ENCODE measurements around the gene BTBD10. TPM values are rescaled to one million over a fixed set of nuclear protein-coding genes. Genes with fewer than 3 reads are reported as not detected.

The BTBD10 gene
- total and polyA plus RNA-seq, 4 donors = 56.8 to 90.7 (median 61.2) TPM

DNA sequence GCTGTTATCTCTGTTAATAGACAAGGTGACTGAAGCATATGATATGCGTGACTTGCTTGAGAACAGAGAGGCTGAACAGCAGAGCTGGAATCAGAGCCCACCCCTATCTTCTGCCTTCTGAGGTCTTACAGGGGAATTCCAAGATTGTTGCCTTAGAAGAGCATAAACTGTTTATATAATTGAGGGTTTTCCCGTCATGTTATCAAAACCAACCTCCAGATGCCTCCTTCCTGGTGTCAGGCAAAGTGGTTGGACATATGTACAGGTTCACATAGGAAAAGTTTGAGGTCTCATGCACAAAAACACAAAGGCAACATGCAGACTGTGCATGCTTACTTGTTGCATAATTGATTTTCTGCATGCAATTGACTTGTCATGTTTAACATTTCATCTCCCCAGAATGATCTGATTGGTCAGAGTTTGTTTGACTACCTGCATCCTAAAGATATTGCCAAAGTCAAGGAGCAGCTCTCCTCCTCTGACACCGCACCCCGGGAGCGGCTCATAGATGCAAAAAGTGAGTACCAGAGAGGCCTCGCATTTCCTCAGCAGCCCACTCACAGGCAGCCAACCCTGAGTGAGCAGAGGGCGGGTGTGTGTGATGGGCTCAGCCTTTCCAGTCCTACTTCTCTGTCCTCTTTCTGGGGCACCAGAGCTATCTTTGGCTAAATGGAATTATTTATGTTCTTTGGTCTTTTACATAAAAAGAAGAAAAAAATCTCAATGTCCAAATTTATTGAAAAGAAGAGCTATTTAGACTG lies 96.6 kb downstream of the BTBD10 start:
- no peak overlapping the region for H3K27ac ChIP-seq (ENCODE audit: low read depth, low read length)
- no peaks in the 10 kb centered on the region for H3K27me3 ChIP-seq (ENCODE audit: control insufficient read depth, insufficient read depth, low read length)
- peaks cover 22% of the 10 kb centered on the region for H3K36me3 ChIP-seq (ENCODE audit: control insufficient read depth, insufficient read depth, low read length)
- H3K4me3 ChIP-seq (ENCODE audit: low read depth, low read length) = no peak overlapping the region
- DNase-seq (ENCODE audit: low read depth in 4 of 6, low spot score in 6 of 6) = no peak
- WGBS (ENCODE audit: insufficient coverage) = no CpG with 5 or more reads among the region's 7 CpGs
- H3K4me1 ChIP-seq (ENCODE audit: control insufficient read depth, insufficient read depth, low read length) = no peaks in the 10 kb centered on the region
- no peaks in the 10 kb centered on the region for H3K9me3 ChIP-seq (ENCODE audit: control insufficient read depth, insufficient read depth, low read length)

- Histone ChIP-seq H3K27ac (ENCODE audit: low read depth, low read length) (no peak overlapping the region), H3K4me1 (ENCODE audit: control insufficient read depth, insufficient read depth, low read length) (no peaks in the 10 kb centered on the region)
These were observed 98.6 kb downstream of the BTBD10 start for GRCh38 chr11:13364388-13364787.

GRCh38 chr11:13362596-13363109 lies 100.4 kb downstream of the BTBD10 start:
- Histone ChIP-seq H3K9me3 (ENCODE audit: control insufficient read depth, insufficient read depth, low read length) (no peaks in the 10 kb centered on the region), H3K36me3 (ENCODE audit: control insufficient read depth, insufficient read depth, low read length) (peaks cover 14% of the 10 kb centered on the region), H3K27me3 (ENCODE audit: control insufficient read depth, insufficient read depth, low read length) (no peaks in the 10 kb centered on the region), H3K27ac (ENCODE audit: low read depth, low read length) (no peak overlapping the region), H3K4me1 (ENCODE audit: control insufficient read depth, insufficient read depth, low read length) (no peaks in the 10 kb centered on the region), H3K4me3 (ENCODE audit: low read depth, low read length) (no peak overlapping the region)
- WGBS (ENCODE audit: insufficient coverage) = 99% methylated on average over 8 of the region's 9 CpGs
- DNase-seq (ENCODE audit: low read depth in 4 of 6, low spot score in 6 of 6) = no peak

More at GRCh38 chr11:13364388-13364787, 98.6 kb downstream of the BTBD10 start:
- Histone ChIP-seq H3K9me3 (ENCODE audit: control insufficient read depth, insufficient read depth, low read length) (no peaks in the 10 kb centered on the region), H3K27me3 (ENCODE audit: control insufficient read depth, insufficient read depth, low read length) (no peaks in the 10 kb centered on the region), H3K4me3 (ENCODE audit: low read depth, low read length) (no peak overlapping the region), H3K36me3 (ENCODE audit: control insufficient read depth, insufficient read depth, low read length) (peaks cover 20% of the 10 kb centered on the region)
- 63% methylated on average over 1 of the region's 2 CpGs for WGBS (ENCODE audit: insufficient coverage)
- no peak for DNase-seq (ENCODE audit: low read depth in 4 of 6, low spot score in 6 of 6)

GRCh38 chr11:13358596-13359270 lies 104.3 kb downstream of the BTBD10 start:
- peaks cover 13% of the 10 kb centered on the region for H3K36me3 ChIP-seq (ENCODE audit: control insufficient read depth, insufficient read depth, low read length)
- no peaks in the 10 kb centered on the region for H3K9me3 ChIP-seq (ENCODE audit: control insufficient read depth, insufficient read depth, low read length)
- no peak for DNase-seq (ENCODE audit: low read depth in 4 of 6, low spot score in 6 of 6)
- no peak overlapping the region for H3K27ac ChIP-seq (ENCODE audit: low read depth, low read length)
- H3K4me3 ChIP-seq (ENCODE audit: low read depth, low read length) = no peak overlapping the region
- 77% methylated on average over 4 of the region's 6 CpGs for WGBS (ENCODE audit: insufficient coverage)
- no peaks in the 10 kb centered on the region for H3K27me3 ChIP-seq (ENCODE audit: control insufficient read depth, insufficient read depth, low read length)
- no peaks in the 10 kb centered on the region for H3K4me1 ChIP-seq (ENCODE audit: control insufficient read depth, insufficient read depth, low read length)

DNA sequence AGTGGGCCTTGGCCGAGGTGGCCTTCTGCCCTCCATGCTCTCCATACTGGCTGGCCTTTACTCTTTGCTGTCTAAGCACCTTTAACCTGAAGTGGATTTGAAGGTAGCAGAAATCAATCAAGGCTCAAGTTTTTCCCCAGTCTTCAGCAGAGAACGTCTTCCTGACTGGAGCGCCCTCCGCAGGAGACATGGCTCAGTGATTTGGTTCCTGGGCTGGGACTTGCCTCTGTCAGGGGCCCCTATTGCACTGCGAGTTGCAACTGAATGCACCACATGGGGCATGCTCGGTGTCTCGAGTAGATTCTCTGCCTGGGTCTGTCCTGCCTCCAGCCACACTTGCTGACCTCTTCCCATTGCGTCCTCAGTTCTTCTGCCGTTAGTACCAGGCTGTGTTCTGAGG lies 105.8 kb downstream of the BTBD10 start:
- Histone ChIP-seq H3K4me3 (ENCODE audit: low read depth, low read length) (no peak overlapping the region), H3K4me1 (ENCODE audit: control insufficient read depth, insufficient read depth, low read length) (no peaks in the 10 kb centered on the region), H3K27me3 (ENCODE audit: control insufficient read depth, insufficient read depth, low read length) (no peaks in the 10 kb centered on the region), H3K36me3 (ENCODE audit: control insufficient read depth, insufficient read depth, low read length) (peaks cover 11% of the 10 kb centered on the region), H3K9me3 (ENCODE audit: control insufficient read depth, insufficient read depth, low read length) (no peaks in the 10 kb centered on the region), H3K27ac (ENCODE audit: low read depth, low read length) (no peak overlapping the region)
- 73% methylated on average over 9 of the region's 9 CpGs for WGBS (ENCODE audit: insufficient coverage)
- no peak for DNase-seq (ENCODE audit: low read depth in 4 of 6, low spot score in 6 of 6)

GRCh38 chr11:13355191-13355590 lies 107.8 kb downstream of the BTBD10 start:
- H3K4me3 ChIP-seq (ENCODE audit: low read depth, low read length) = no peak overlapping the region
- no peaks in the 10 kb centered on the region for H3K9me3 ChIP-seq (ENCODE audit: control insufficient read depth, insufficient read depth, low read length)
- no peak for DNase-seq (ENCODE audit: low read depth in 4 of 6, low spot score in 6 of 6)
- 95% methylated on average over 3 of the region's 4 CpGs for WGBS (ENCODE audit: insufficient coverage)
- H3K27me3 ChIP-seq (ENCODE audit: control insufficient read depth, insufficient read depth, low read length) = no peaks in the 10 kb centered on the region
- no peak overlapping the region for H3K27ac ChIP-seq (ENCODE audit: low read depth, low read length)
- H3K4me1 ChIP-seq (ENCODE audit: control insufficient read depth, insufficient read depth, low read length) = no peaks in the 10 kb centered on the region
- H3K36me3 ChIP-seq (ENCODE audit: control insufficient read depth, insufficient read depth, low read length) = peaks cover 11% of the 10 kb centered on the region

- DNase-seq (ENCODE audit: low read depth in 4 of 6, low spot score in 6 of 6) = no peak
- no peaks in the 10 kb centered on the region for H3K27me3 ChIP-seq (ENCODE audit: control insufficient read depth, insufficient read depth, low read length)
- no peak overlapping the region for H3K27ac ChIP-seq (ENCODE audit: low read depth, low read length)
- H3K9me3 ChIP-seq (ENCODE audit: control insufficient read depth, insufficient read depth, low read length) = no peaks in the 10 kb centered on the region
- 75% methylated on average over 5 of the region's 6 CpGs for WGBS (ENCODE audit: insufficient coverage)
- H3K36me3 ChIP-seq (ENCODE audit: control insufficient read depth, insufficient read depth, low read length) = peaks cover 11% of the 10 kb centered on the region
- H3K4me3 ChIP-seq (ENCODE audit: low read depth, low read length) = no peak overlapping the region
- no peaks in the 10 kb centered on the region for H3K4me1 ChIP-seq (ENCODE audit: control insufficient read depth, insufficient read depth, low read length)
These were observed 108.7 kb downstream of the BTBD10 start for GRCh38 chr11:13354335-13354734.

- Histone ChIP-seq H3K36me3 (ENCODE audit: control insufficient read depth, insufficient read depth, low read length) (peaks cover 9% of the 10 kb centered on the region), H3K9me3 (ENCODE audit: control insufficient read depth, insufficient read depth, low read length) (no peaks in the 10 kb centered on the region), H3K4me3 (ENCODE audit: low read depth, low read length) (no peak overlapping the region), H3K27ac (ENCODE audit: low read depth, low read length) (no peak overlapping the region), H3K27me3 (ENCODE audit: control insufficient read depth, insufficient read depth, low read length) (no peaks in the 10 kb centered on the region), H3K4me1 (ENCODE audit: control insufficient read depth, insufficient read depth, low read length) (no peaks in the 10 kb centered on the region)
- DNase-seq (ENCODE audit: low read depth in 4 of 6, low spot score in 6 of 6) = no peak
- 85% methylated on average over 3 of the region's 6 CpGs for WGBS (ENCODE audit: insufficient coverage)
These were observed 110.3 kb downstream of the BTBD10 start for GRCh38 chr11:13352711-13353110.

- no peak for DNase-seq (ENCODE audit: low read depth in 4 of 6, low spot score in 6 of 6)
- Histone ChIP-seq H3K27ac (ENCODE audit: low read depth, low read length) (no peak overlapping the region), H3K36me3 (ENCODE audit: control insufficient read depth, insufficient read depth, low read length) (no peaks in the 10 kb centered on the region), H3K4me1 (ENCODE audit: control insufficient read depth, insufficient read depth, low read length) (no peaks in the 10 kb centered on the region), H3K27me3 (ENCODE audit: control insufficient read depth, insufficient read depth, low read length) (no peaks in the 10 kb centered on the region), H3K4me3 (ENCODE audit: low read depth, low read length) (no peak overlapping the region), H3K9me3 (ENCODE audit: control insufficient read depth, insufficient read depth, low read length) (no peaks in the 10 kb centered on the region)
- 85% methylated on average over 2 of the region's 6 CpGs for WGBS (ENCODE audit: insufficient coverage)
These were observed 113.4 kb downstream of the BTBD10 start for GRCh38 chr11:13349581-13349980.

- H3K4me3 ChIP-seq (ENCODE audit: low read depth, low read length) = no peak overlapping the region
- no peak for DNase-seq (ENCODE audit: low read depth in 4 of 6, low spot score in 6 of 6)
- H3K27me3 ChIP-seq (ENCODE audit: control insufficient read depth, insufficient read depth, low read length) = no peaks in the 10 kb centered on the region
- H3K4me1 ChIP-seq (ENCODE audit: control insufficient read depth, insufficient read depth, low read length) = no peaks in the 10 kb centered on the region
- H3K9me3 ChIP-seq (ENCODE audit: control insufficient read depth, insufficient read depth, low read length) = no peaks in the 10 kb centered on the region
- H3K36me3 ChIP-seq (ENCODE audit: control insufficient read depth, insufficient read depth, low read length) = no peaks in the 10 kb centered on the region
- WGBS (ENCODE audit: insufficient coverage) = 89% methylated on average over 5 of the region's 6 CpGs
- no peak overlapping the region for H3K27ac ChIP-seq (ENCODE audit: low read depth, low read length)
These were observed 114.0 kb downstream of the BTBD10 start for GRCh38 chr11:13349046-13349445.
